HG02610 (cell line): ENCODE results near the gene GLYATL1.
A peak's percentile ranks its signal among the peaks of the same experiment; 100 is the strongest.

ENCODE experiments used
- ATAC-seq: cut with Tn5 transposase; IDR thresholded peaks from one replicate; pipeline ENCODE4 v1.9.1; 2021; ENCODE audit warnings: mild to moderate bottlenecking, moderate library complexity; ENCODE audit not compliant: unreplicated experiment

Gene GLYATL1

GRCh38 chr11:58939277-58939676, at the start of gene GLYATL1:
Gene GLYATL1 (plus strand): TSS chr11:58939488. CDS start chr11:58947088, 7,600 bp downstream.
- ATAC-seq = no peak

- no peak for ATAC-seq
Observed at GRCh38 chr11:58893899-58894298, 45.4 kb upstream of the GLYATL1 start.

- no peak for ATAC-seq
Observed at GRCh38 chr11:58898106-58898505, 41.2 kb upstream of the GLYATL1 start.

- ATAC-seq = no peak
Observed at GRCh38 chr11:58900479-58901420, 38.5 kb upstream of the GLYATL1 start.

GRCh38 chr11:58902881-58903280, 36.4 kb upstream of the GLYATL1 start:
- ATAC-seq = no peak

GRCh38 chr11:58905011-58905720, 34.1 kb upstream of the GLYATL1 start:
- no peak for ATAC-seq

- no peak for ATAC-seq
Observed at GRCh38 chr11:58905721-58906547, 33.4 kb upstream of the GLYATL1 start.

- no peak for ATAC-seq
Observed at GRCh38 chr11:58907780-58908179, 31.5 kb upstream of the GLYATL1 start.

GRCh38 chr11:58912124-58912523, 27.2 kb upstream of the GLYATL1 start:
- no peak for ATAC-seq

GRCh38 chr11:58913685-58914084, 25.6 kb upstream of the GLYATL1 start:
- no peak for ATAC-seq

- no peak for ATAC-seq
Observed at GRCh38 chr11:58914821-58915543, 24.3 kb upstream of the GLYATL1 start.

GRCh38 chr11:58916637-58917036, 22.7 kb upstream of the GLYATL1 start:
- ATAC-seq = no peak

- no peak for ATAC-seq
Observed at GRCh38 chr11:58917159-58917783, 22.0 kb upstream of the GLYATL1 start.

- no peak for ATAC-seq
Observed at GRCh38 chr11:58919561-58919960, 19.7 kb upstream of the GLYATL1 start.

- ATAC-seq = no peak
Observed at GRCh38 chr11:58919980-58920379, 19.3 kb upstream of the GLYATL1 start.

GRCh38 chr11:58921778-58922390, 17.4 kb upstream of the GLYATL1 start:
- ATAC-seq = no peak

- ATAC-seq = no peak
Observed at GRCh38 chr11:58922479-58922878, 16.8 kb upstream of the GLYATL1 start.

GRCh38 chr11:58923300-58923788, 15.9 kb upstream of the GLYATL1 start:
- ATAC-seq = peak; percentile 83

- ATAC-seq = no peak
Observed at GRCh38 chr11:58924230-58924629, 15.1 kb upstream of the GLYATL1 start.
